H9 (cell line): ENCODE measurements around the gene FARS2. TPM values are rescaled to one million over a fixed set of nuclear protein-coding genes. Genes with fewer than 3 reads are reported as not detected.

Source experiments
- DNase-seq: peaks from one replicate; pipeline ENCODE4 v3.0.0-alpha.2; 2017
- H2AFZ ChIP-seq: one replicate; pipeline ENCODE4 v1.6.1; 2013; ENCODE audit warnings: mild to moderate bottlenecking, low read length, control low read depth, moderate library complexity
- H2AK5ac ChIP-seq: 2 replicates; pipeline ENCODE4 v1.6.1; 2013; ENCODE audit warnings: low read length, control low read depth, mixed read lengths; ENCODE audit not compliant: insufficient read length
- H2BK120ac ChIP-seq: one replicate; pipeline ENCODE4 v1.6.1; 2013; ENCODE audit warnings: low read depth, mild to moderate bottlenecking, low read length, control low read depth, inconsistent platforms; ENCODE audit not compliant: poor library complexity, severe bottlenecking
- H2BK12ac ChIP-seq: 2 replicates; pipeline ENCODE4 v1.6.1; 2013; ENCODE audit warnings: low read length, control low read depth, mixed read lengths, low read depth; ENCODE audit not compliant: insufficient read length
- H2BK15ac ChIP-seq: 2 replicates; pipeline ENCODE4 v1.6.1; 2013; ENCODE audit warnings: low read depth, low read length, control low read depth
- H2BK20ac ChIP-seq: one replicate; pipeline ENCODE4 v1.6.1; 2013; ENCODE audit warnings: low read depth, mild to moderate bottlenecking, low read length, control low read depth, inconsistent platforms; ENCODE audit not compliant: poor library complexity, severe bottlenecking
- H2BK5ac ChIP-seq: 2 replicates; pipeline ENCODE4 v1.6.1; 2013; ENCODE audit warnings: low read length, control low read depth, mixed read lengths; ENCODE audit not compliant: insufficient read length
- H3K14ac ChIP-seq: 2 replicates; pipeline ENCODE4 v1.6.1; 2013; ENCODE audit warnings: low read length, control low read depth; ENCODE audit not compliant: insufficient read depth
- H3K18ac ChIP-seq: 2 replicates; pipeline ENCODE4 v1.6.1; 2013; ENCODE audit warnings: low read depth, mild to moderate bottlenecking, mixed read lengths, low read length, control low read depth; ENCODE audit not compliant: insufficient read length
- H3K23ac ChIP-seq: 2 replicates; pipeline ENCODE4 v1.6.1; 2013; ENCODE audit warnings: low read length, control low read depth, mixed read lengths, low read depth; ENCODE audit not compliant: insufficient read length
- H3K23me2 ChIP-seq: 2 replicates; pipeline ENCODE4 v1.6.1; 2013; ENCODE audit warnings: low read depth, mild to moderate bottlenecking, mixed read lengths, low read length, control low read depth; ENCODE audit not compliant: insufficient read length, poor library complexity, severe bottlenecking
- H3K27ac ChIP-seq: 2 replicates; pipeline ENCODE4 v1.5.1; 2013; ENCODE audit warnings: low read length, control low read depth, mixed read lengths, low read depth; ENCODE audit not compliant: insufficient read length
- H3K27me3 ChIP-seq: 2 replicates; pipeline ENCODE4 v1.6.1; 2013; ENCODE audit warnings: low read length, control low read depth, inconsistent platforms; ENCODE audit not compliant: insufficient read depth
- H3K4ac ChIP-seq: 2 replicates; pipeline ENCODE4 v1.6.1; 2013; ENCODE audit warnings: low read depth, mild to moderate bottlenecking, control low read depth, inconsistent platforms, low read length, moderate library complexity
- H3K4me1 ChIP-seq: 2 replicates; pipeline ENCODE4 v1.6.1; 2013; ENCODE audit warnings: low read length, control low read depth, inconsistent platforms; ENCODE audit not compliant: insufficient read depth
- H3K4me2 ChIP-seq: 2 replicates; pipeline ENCODE4 v1.6.1; 2013; ENCODE audit warnings: low read length, control low read depth, mixed read lengths; ENCODE audit not compliant: insufficient read length, insufficient read depth
- H3K56ac ChIP-seq: 2 replicates; pipeline ENCODE4 v1.6.1; 2013; ENCODE audit warnings: low read depth, mild to moderate bottlenecking, mixed read lengths, low read length, control low read depth; ENCODE audit not compliant: insufficient read length
- H3K79me1 ChIP-seq: 2 replicates; pipeline ENCODE4 v1.6.1; 2013; ENCODE audit warnings: low read depth, mild to moderate bottlenecking, moderate library complexity, low read length, control low read depth, inconsistent platforms; ENCODE audit not compliant: insufficient read depth, poor library complexity, severe bottlenecking
- H3K79me2 ChIP-seq: 2 replicates; pipeline ENCODE4 v1.6.1; 2013; ENCODE audit warnings: low read length, control low read depth, inconsistent platforms; ENCODE audit not compliant: insufficient read depth
- H3K9ac ChIP-seq: 2 replicates; pipeline ENCODE4 v1.6.1; 2013; ENCODE audit warnings: low read length, control low read depth, mixed read lengths; ENCODE audit not compliant: insufficient read length; ENCODE audit errors: extremely low read depth
- H3K9me3 ChIP-seq: one replicate; pipeline ENCODE4 v1.6.1; 2013; ENCODE audit warnings: low read depth, low read length, inconsistent platforms; ENCODE audit not compliant: control insufficient read depth
- H3T11ph ChIP-seq: one replicate; pipeline ENCODE4 v1.6.1; 2013; ENCODE audit warnings: mild to moderate bottlenecking, low read length, control low read depth, inconsistent platforms
- H4K20me1 ChIP-seq: one replicate; pipeline ENCODE4 v1.6.1; 2013; ENCODE audit not compliant: control insufficient read depth, insufficient read length, insufficient read depth
- H4K5ac ChIP-seq: 2 replicates; pipeline ENCODE4 v1.6.1; 2013; ENCODE audit warnings: low read depth, mild to moderate bottlenecking, mixed read lengths, low read length, control low read depth; ENCODE audit not compliant: insufficient read length
- H4K8ac ChIP-seq: replicated peaks from 2 replicates; pipeline ENCODE4 v1.6.1; 2013; ENCODE audit warnings: low read length, control low read depth, mixed read lengths, low read depth; ENCODE audit not compliant: insufficient read length
- H4K91ac ChIP-seq: 2 replicates; pipeline ENCODE4 v1.6.1; 2013; ENCODE audit warnings: low read depth, mild to moderate bottlenecking, moderate library complexity, mixed read lengths, low read length, control low read depth; ENCODE audit not compliant: insufficient read length
- H3K27ac Mint-ChIP-seq, 3 experiments: 2 replicates in 2 of 3; 3 replicates in 1 of 3; pipeline ENCODE4 v1.8.0; 2020 to 2021; ENCODE audit warnings: mixed read lengths in 3 of 3, mild to moderate bottlenecking in 1 of 3, moderate library complexity in 1 of 3
- H3K27me3 Mint-ChIP-seq: 2 replicates; pipeline ENCODE4 v1.8.0; 2021; ENCODE audit warnings: low read depth, mild to moderate bottlenecking, moderate library complexity, mixed read lengths
- H3K36me3 Mint-ChIP-seq, 3 experiments: 2 replicates in 2 of 3; 3 replicates in 1 of 3; pipeline ENCODE4 v1.8.0; 2020 to 2021; ENCODE audit warnings: low read depth in 3 of 3, mixed read lengths in 3 of 3; ENCODE audit not compliant: insufficient read depth in 1 of 3
- H3K4me1 Mint-ChIP-seq, 2 experiments: 2 replicates each; pipeline ENCODE4 v1.8.0; 2020; ENCODE audit warnings: mixed read lengths in 2 of 2
- H3K4me3 Mint-ChIP-seq, 2 experiments: 2 replicates in 1 of 2; 3 replicates in 1 of 2; pipeline ENCODE4 v1.8.0; 2020 to 2021; ENCODE audit warnings: mild to moderate bottlenecking in 2 of 2, mixed read lengths in 2 of 2, moderate library complexity in 1 of 2
- H3K9me3 Mint-ChIP-seq, 2 experiments: 2 replicates in 1 of 2; 3 replicates in 1 of 2; pipeline ENCODE4 v1.8.0; 2020; ENCODE audit warnings: mild to moderate bottlenecking in 2 of 2, mixed read lengths in 2 of 2, moderate library complexity in 1 of 2
- WGBS: extraction: QIAGEN DNeasy Blood & Tissue Kit; methylation state at CpG from one replicate; pipeline ENCODE4 v1.1.7; 2013; ENCODE audit warnings: missing lambda C conversion rate, low lambda C conversion rate, mixed read lengths; ENCODE audit not compliant: insufficient read length; ENCODE audit errors: extremely low coverage; 5-methylcytosine and 5-hydroxymethylcytosine counted together
- total RNA-seq: library from RNA; stranded (reverse); gene quantifications from 2 replicates; pipeline ENCODE4 v1.2.1, GENCODE V29; 2021
- TF ChIP-seq, protein P1 (sequence below): fragments of 200-600 bp; sonication (generic); conservative IDR thresholded peaks from 3 replicates; pipeline ENCODE4 v1.8.0; 2021; ENCODE audit warnings: antibody characterized with exemption, mild to moderate bottlenecking

Gene FARS2
- total RNA-seq, 1 experiment from 2014 or later = 8.5 TPM

- no peaks in the 10 kb centered on the region for H3K79me2 ChIP-seq
- H3K27me3 ChIP-seq = no peaks in the 10 kb centered on the region
- H3K23ac ChIP-seq = no peak overlapping the region
- no peak overlapping the region for H3T11ph ChIP-seq
- whole genome bisulfite sequencing = no CpG with 5 or more reads among the region's 5 CpGs
- H2BK12ac ChIP-seq = no peak overlapping the region
- no peak overlapping the region for H4K8ac ChIP-seq
- H3K9ac ChIP-seq = no peak overlapping the region
- no peaks in the 10 kb centered on the region for H4K20me1 ChIP-seq
- no peak overlapping the region for H2AK5ac ChIP-seq
- no peaks in the 10 kb centered on the region for H3K27me3 Mint-ChIP-seq
- H2BK20ac ChIP-seq = no peak overlapping the region
- H2BK15ac ChIP-seq = no peak overlapping the region
- H3K4ac ChIP-seq = no peak overlapping the region
- H3K18ac ChIP-seq = no peak overlapping the region
- no peaks in the 10 kb centered on the region for H3K23me2 ChIP-seq
- no peaks in the 10 kb centered on the region for H3K4me1 ChIP-seq
- H2BK5ac ChIP-seq = no peak overlapping the region
- H3K27ac Mint-ChIP-seq = peak overlapping the region in 2 of 3 experiments; percentile 0 to 79; a peak in 2 of 7 replicates
- H3K56ac ChIP-seq = no peak overlapping the region
- H3K27ac ChIP-seq = no peak overlapping the region
- H3K4me2 ChIP-seq = no peak overlapping the region
- no peak overlapping the region for H4K5ac ChIP-seq
- H3K4me1 Mint-ChIP-seq = no peaks in the 10 kb centered on the region; a peak in 1 of 4 replicates
- peaks cover 4 to 9% (median 5%) of the 10 kb centered on the region in 3 experiments; a peak in 6 of 7 replicates for H3K36me3 Mint-ChIP-seq
- H3K14ac ChIP-seq = no peak overlapping the region
- H3K9me3 ChIP-seq = no peaks in the 10 kb centered on the region
- no peak for DNase-seq
- TF ChIP-seq, protein P1, sequence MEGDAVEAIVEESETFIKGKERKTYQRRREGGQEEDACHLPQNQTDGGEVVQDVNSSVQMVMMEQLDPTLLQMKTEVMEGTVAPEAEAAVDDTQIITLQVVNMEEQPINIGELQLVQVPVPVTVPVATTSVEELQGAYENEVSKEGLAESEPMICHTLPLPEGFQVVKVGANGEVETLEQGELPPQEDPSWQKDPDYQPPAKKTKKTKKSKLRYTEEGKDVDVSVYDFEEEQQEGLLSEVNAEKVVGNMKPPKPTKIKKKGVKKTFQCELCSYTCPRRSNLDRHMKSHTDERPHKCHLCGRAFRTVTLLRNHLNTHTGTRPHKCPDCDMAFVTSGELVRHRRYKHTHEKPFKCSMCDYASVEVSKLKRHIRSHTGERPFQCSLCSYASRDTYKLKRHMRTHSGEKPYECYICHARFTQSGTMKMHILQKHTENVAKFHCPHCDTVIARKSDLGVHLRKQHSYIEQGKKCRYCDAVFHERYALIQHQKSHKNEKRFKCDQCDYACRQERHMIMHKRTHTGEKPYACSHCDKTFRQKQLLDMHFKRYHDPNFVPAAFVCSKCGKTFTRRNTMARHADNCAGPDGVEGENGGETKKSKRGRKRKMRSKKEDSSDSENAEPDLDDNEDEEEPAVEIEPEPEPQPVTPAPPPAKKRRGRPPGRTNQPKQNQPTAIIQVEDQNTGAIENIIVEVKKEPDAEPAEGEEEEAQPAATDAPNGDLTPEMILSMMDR = no peak
- peaks cover 10 to 13% of the 10 kb centered on the region in 2 experiments for H3K9me3 Mint-ChIP-seq
- H2AFZ ChIP-seq = no peak overlapping the region
- H4K91ac ChIP-seq = no peak overlapping the region
- H3K4me3 Mint-ChIP-seq = no peak overlapping the region
- no peaks in the 10 kb centered on the region for H3K79me1 ChIP-seq
- H2BK120ac ChIP-seq = no peak overlapping the region
These were observed 322.8 kb downstream of the FARS2 start for GRCh38 chr6:5584078-5584482.
